HepG2 (cell line): ENCODE results near the gene ARFIP1. TPM values are rescaled to one million over a fixed set of nuclear protein-coding genes. Genes with fewer than 3 reads are reported as not detected.
A peak's percentile ranks its signal among the peaks of the same experiment; 100 is the strongest.

Source experiments
- ARID2 ChIP-seq: sonication (generic); formaldehyde crosslinking; IDR thresholded peaks from 2 replicates; pipeline ENCODE4 v1.8.1; 2022; ENCODE audit warnings: mild to moderate bottlenecking, missing genetic modification reagents, borderline replicate concordance
- CBX2 ChIP-seq, 2 experiments: fragments of 200-600 bp in 1 of 2; sonication (generic); formaldehyde crosslinking in 1 of 2; IDR thresholded peaks; 2 replicates each; pipeline versions ENCODE4 v1.7.0 to v1.8.1; 2018 to 2022; ENCODE audit warnings: low read depth in 2 of 2, low read length in 1 of 2, mild to moderate bottlenecking in 1 of 2, missing genetic modification reagents in 1 of 2
- CREM ChIP-seq, 2 experiments: sonication (generic) in 1 of 2; formaldehyde crosslinking in 1 of 2; IDR thresholded peaks; 2 replicates each; pipeline versions ENCODE4 v1.4.0 to v1.6.1; 2016 to 2020; ENCODE audit warnings: antibody characterized with exemption in 1 of 2, mild to moderate bottlenecking in 1 of 2, missing genetic modification reagents in 1 of 2
- CTCF ChIP-seq: sonication (generic); formaldehyde crosslinking; IDR thresholded peaks from 2 replicates; pipeline ENCODE4 v1.5.0; 2020; ENCODE audit warnings: mild to moderate bottlenecking, missing genetic modification reagents, moderate library complexity
- DNMT3B ChIP-seq: conservative IDR thresholded peaks from 2 replicates; pipeline ENCODE4 v1.6.1; 2016; ENCODE audit warnings: missing biosample characterization, control low read depth
- ELF3 ChIP-seq: IDR thresholded peaks from 2 replicates; pipeline ENCODE4 v1.6.1; 2016; ENCODE audit warnings: missing genetic modification reagents, missing compliant biosample characterization
- ESRRA ChIP-seq: sonication (generic); formaldehyde crosslinking; IDR thresholded peaks from 2 replicates; pipeline ENCODE4 v1.5.1; 2020; ENCODE audit warnings: mild to moderate bottlenecking, low read depth, missing genetic modification reagents
- IKZF5 ChIP-seq: IDR thresholded peaks from 2 replicates; pipeline ENCODE4 v1.6.1; 2018; ENCODE audit warnings: missing genetic modification reagents, mild to moderate bottlenecking, missing compliant biosample characterization
- KAT8 ChIP-seq: IDR thresholded peaks from 2 replicates; pipeline ENCODE4 v1.6.1; 2016; ENCODE audit warnings: missing genetic modification reagents, missing compliant biosample characterization
- MTA3 ChIP-seq: sonication (generic); formaldehyde crosslinking; IDR thresholded peaks from 2 replicates; pipeline ENCODE4 v1.4.0; 2020; ENCODE audit warnings: missing genetic modification reagents
- NAIF1 ChIP-seq: sonication (generic); formaldehyde crosslinking; IDR thresholded peaks from 2 replicates; pipeline ENCODE4 v1.5.0; 2020; ENCODE audit warnings: mild to moderate bottlenecking, missing genetic modification reagents, borderline replicate concordance
- NFE2 ChIP-seq: sonication (generic); formaldehyde crosslinking; IDR thresholded peaks from 2 replicates; pipeline ENCODE4 v1.4.0; 2020; ENCODE audit warnings: missing genetic modification reagents
- NONO ChIP-seq, 2 experiments: fragments of 450-650 bp in 1 of 2; sonication (generic) in 1 of 2; formaldehyde crosslinking in 1 of 2; IDR thresholded peaks in 1 of 2; conservative IDR thresholded peaks in 1 of 2; 2 replicates each; pipeline versions ENCODE4 v1.6.1 to v1.8.0; 2017 to 2022; ENCODE audit warnings: mild to moderate bottlenecking in 1 of 2, missing genetic modification reagents in 1 of 2, moderate library complexity in 1 of 2
- NR2F6 ChIP-seq, 2 experiments: IDR thresholded peaks; 2 replicates each; pipeline ENCODE4 v1.6.1; 2016; ENCODE audit warnings: antibody characterized with exemption in 1 of 2, mild to moderate bottlenecking in 1 of 2
- RBAK ChIP-seq: sonication (generic); formaldehyde crosslinking; IDR thresholded peaks from 2 replicates; pipeline ENCODE4 v1.5.1; 2020; ENCODE audit warnings: mild to moderate bottlenecking, missing genetic modification reagents
- RFX1 ChIP-seq: fragments of 450-650 bp; IDR thresholded peaks from 2 replicates; pipeline ENCODE4 v1.6.1; 2017
- RNF2 ChIP-seq: fragments of 450-650 bp; conservative IDR thresholded peaks from 2 replicates; pipeline ENCODE4 v1.6.1; 2016; ENCODE audit warnings: low read depth
- SALL2 ChIP-seq: sonication (generic); formaldehyde crosslinking; IDR thresholded peaks from 2 replicates; pipeline ENCODE4 v1.8.1; 2023; ENCODE audit warnings: mild to moderate bottlenecking, missing genetic modification reagents, inconsistent platforms
- TARDBP ChIP-seq: sonication (generic); formaldehyde crosslinking; IDR thresholded peaks from 2 replicates; pipeline ENCODE4 v1.8.0; 2022; ENCODE audit warnings: mild to moderate bottlenecking, missing genetic modification reagents
- TEAD2 ChIP-seq: sonication (generic); formaldehyde crosslinking; IDR thresholded peaks from 2 replicates; pipeline ENCODE4 v1.9.0; 2021; ENCODE audit warnings: missing genetic modification reagents
- THAP7 ChIP-seq: sonication (generic); formaldehyde crosslinking; IDR thresholded peaks from 2 replicates; pipeline ENCODE4 v1.8.1; 2023; ENCODE audit warnings: mild to moderate bottlenecking, missing genetic modification reagents
- ZC3H13 ChIP-seq: sonication (generic); formaldehyde crosslinking; IDR thresholded peaks from 2 replicates; pipeline ENCODE4 v1.8.1; 2023; ENCODE audit warnings: mild to moderate bottlenecking, missing genetic modification reagents, moderate library complexity
- ZNF234 ChIP-seq: sonication (generic); formaldehyde crosslinking; conservative IDR thresholded peaks from 2 replicates; pipeline ENCODE4 v1.5.1; 2020; ENCODE audit warnings: mild to moderate bottlenecking, missing genetic modification reagents
- ZNF24 ChIP-seq: fragments of 450-650 bp; IDR thresholded peaks from 2 replicates; pipeline ENCODE4 v1.6.1; 2017; ENCODE audit warnings: antibody characterized with exemption, mild to moderate bottlenecking
- ZNF256 ChIP-seq: sonication (generic); formaldehyde crosslinking; conservative IDR thresholded peaks from 2 replicates; pipeline ENCODE4 v1.4.0; 2020; ENCODE audit warnings: missing genetic modification reagents
- ZNF263 ChIP-seq: sonication (generic); formaldehyde crosslinking; IDR thresholded peaks from 2 replicates; pipeline ENCODE4 v1.4.0; 2020; ENCODE audit warnings: missing genetic modification reagents
- ZNF3 ChIP-seq: IDR thresholded peaks from 2 replicates; pipeline ENCODE4 v1.7.0; 2017; ENCODE audit warnings: inconsistent platforms
- ZNF44 ChIP-seq: sonication (generic); formaldehyde crosslinking; IDR thresholded peaks from 2 replicates; pipeline ENCODE4 v1.5.1; 2020; ENCODE audit warnings: mild to moderate bottlenecking, missing genetic modification reagents
- ZZZ3 ChIP-seq: sonication (generic); formaldehyde crosslinking; IDR thresholded peaks from 2 replicates; pipeline ENCODE4 v1.4.0; 2020; ENCODE audit warnings: missing genetic modification reagents, mild to moderate bottlenecking, borderline replicate concordance
- polyA plus RNA-seq, 8 experiments: library from polyadenylated mRNA; depleted of rRNA in 3 of 8; stranded (reverse) in 7 of 8; unstranded in 1 of 8; fragments of >200 nt; fragmentation: Illumina TruSeq in 4 of 8; extraction: Trizol in 4 of 8; gene quantifications; 2 replicates each; pipeline versions ENCODE4 v1.2.1 to v1.2.3, GENCODE V29; 2011 to 2016; ENCODE audit warnings: low read depth in 4 of 8, missing spikeins in 1 of 8, mixed read lengths in 1 of 8; ENCODE audit not compliant: insufficient read depth in 1 of 8
- total RNA-seq, 5 experiments: library from RNA; depleted of rRNA; stranded (reverse); fragments of >200 nt; fragmentation: Illumina TruSeq; extraction: Trizol; gene quantifications; 2 replicates each; pipeline ENCODE4 v1.2.3, GENCODE V29; 2016; ENCODE audit warnings: low read depth in 1 of 5

ARFIP1 gene
- total and polyA plus RNA-seq, 2 of the 13 experiments (the other 11 are each of a cell fraction or from before 2014, with no cell fraction given), result 9.9 to 27.7 TPM

DNA sequence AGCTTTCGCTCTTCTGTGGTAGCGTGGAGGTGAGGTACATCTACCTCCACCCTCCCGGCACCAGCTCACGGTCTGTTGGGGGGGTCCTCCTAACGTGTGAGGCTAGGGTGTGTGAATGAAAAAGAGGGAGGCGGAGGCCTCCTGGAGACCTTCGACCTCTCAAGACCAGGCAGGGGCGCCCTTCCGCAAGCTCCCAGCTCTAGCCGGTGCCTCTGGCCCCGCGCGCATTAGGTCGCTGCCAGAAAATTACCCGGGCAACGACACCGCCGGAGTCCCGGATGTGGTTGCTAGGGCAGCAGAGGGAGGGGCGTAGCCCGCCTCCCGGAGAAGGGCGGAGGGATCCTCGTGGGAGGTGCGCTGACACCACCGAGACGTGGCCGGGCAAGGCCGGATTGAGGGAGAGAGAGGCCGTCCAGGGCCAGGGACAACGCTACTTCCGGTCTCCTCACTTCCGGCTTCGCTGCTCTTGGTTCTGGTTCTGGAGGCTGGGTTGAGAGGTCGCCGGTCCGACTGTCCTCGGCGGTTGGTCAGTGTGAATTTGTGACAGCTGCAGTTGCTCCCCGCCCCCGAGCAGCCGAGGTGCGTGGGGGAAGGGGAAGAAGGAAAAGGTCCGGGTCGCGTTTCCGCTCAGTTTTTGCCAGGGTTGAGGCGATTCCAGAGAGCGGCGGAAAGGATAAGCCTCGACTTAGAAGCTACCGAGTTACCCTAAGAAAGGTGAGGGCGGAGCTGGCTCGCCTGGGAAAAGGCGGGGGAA, at the start of gene ARFIP1, which contains the start of gene TIGD4 (continued):
- TF ChIP-seq TARDBP (CRISPR knock-in tag), result peak; percentile 73; the same call in 1 of the 2 replicates
- TF ChIP-seq CTCF (CRISPR knock-in tag), result peak; percentile 71
- peak; percentile 95 for TF ChIP-seq KAT8 (CRISPR knock-in tag)
- TF ChIP-seq NFE2 (CRISPR knock-in tag), result no peak
- TF ChIP-seq ZNF24, result no peak
- TF ChIP-seq ZNF263, result 0 out of 2 replicates have a peak, but pooled peaks have one; percentile 10
- TF ChIP-seq ESRRA (CRISPR knock-in tag), result no peak
- TF ChIP-seq DNMT3B (CRISPR knock-in tag), result no peak; the same call in 1 of the 2 replicates
- TF ChIP-seq RNF2, result no peak
- no peak; the same call in 1 of the 2 replicates for TF ChIP-seq ZNF256 (CRISPR knock-in tag)
- TF ChIP-seq ZNF3, result no peak
- no peak for TF ChIP-seq NONO (IDR thresholded peaks at IDR 0.05)
- peak; percentile 68; the same call in 1 of the 2 replicates for TF ChIP-seq NONO (CRISPR knock-in tag; conservative IDR thresholded peaks at IDR 0.05)
- TF ChIP-seq THAP7, result no peak
- no peak for TF ChIP-seq CBX2 (IDR thresholded peaks at IDR 0.05; ENCODE audit: low read depth, low read length)
- TF ChIP-seq CBX2 (CRISPR knock-in tag; IDR thresholded peaks at IDR 0.05; ENCODE audit: low read depth), result no peak
- no peak for TF ChIP-seq ZNF234 (CRISPR knock-in tag)
- no peak for TF ChIP-seq ZC3H13 (CRISPR knock-in tag)
- 0 out of 2 replicates have a peak, but pooled peaks have one; percentile 24 for TF ChIP-seq ARID2 (CRISPR knock-in tag)
- TF ChIP-seq ZZZ3 (CRISPR knock-in tag), result 0 out of 2 replicates have a peak, but pooled peaks have one; percentile 20
- peak; percentile 97 for TF ChIP-seq RFX1
- TF ChIP-seq NAIF1 (CRISPR knock-in tag), result no peak; the same call in 1 of the 2 replicates
- peak; percentile 84 for TF ChIP-seq IKZF5
- no peak for TF ChIP-seq TEAD2 (CRISPR knock-in tag)
- peak; percentile 71 for TF ChIP-seq NR2F6 (IDR thresholded peaks at IDR 0.05)
- TF ChIP-seq NR2F6 (CRISPR knock-in tag; IDR thresholded peaks at IDR 0.05), result peak; percentile 51
- no peak for TF ChIP-seq RBAK (CRISPR knock-in tag)
- 0 out of 2 replicates have a peak, but pooled peaks have one; percentile 72 for TF ChIP-seq ZNF44 (CRISPR knock-in tag)
- TF ChIP-seq ELF3 (CRISPR knock-in tag), result peak; percentile 71
- TF ChIP-seq MTA3, result no peak
- peak; percentile 90 for TF ChIP-seq CREM (IDR thresholded peaks at IDR 0.05)
- no peak for TF ChIP-seq CREM (CRISPR knock-in tag; IDR thresholded peaks at IDR 0.05)
- peak; percentile 95 for TF ChIP-seq SALL2 (CRISPR knock-in tag)
